Measurements from ENCODE around the gene CUX1.

GRCh38 chr7:101960985-101961708 lies 143.7 kb downstream of the CUX1 start:
- TF ChIP-seq ZNF239 (tag by site-specific recombination; IDR thresholded peaks at IDR 0.05) (no peak), CTCF (tag by site-specific recombination; IDR thresholded peaks at IDR 0.05) (no peak), WT1 (tag by site-specific recombination; IDR thresholded peaks at IDR 0.05) (no peak), RBAK (tag by site-specific recombination; IDR thresholded peaks at IDR 0.05) (no peak)
